AG09309 (cell line): ENCODE measurements around the gene LRP8.

Experiments
- DNase-seq: peaks from one replicate; pipeline ENCODE4 v3.0.0-alpha.2; 2010; ENCODE audit warnings: low read depth
- H3K4me3 ChIP-seq: 2 replicates; pipeline ENCODE4 v1.5.1; 2011; ENCODE audit warnings: mild to moderate bottlenecking, low read depth, low read length, moderate library complexity; ENCODE audit not compliant: control insufficient read depth
- CTCF ChIP-seq: IDR thresholded peaks from 2 replicates; pipeline ENCODE4 v1.5.1; 2011; ENCODE audit warnings: mild to moderate bottlenecking, low read depth, low read length, inconsistent platforms; ENCODE audit not compliant: insufficient read depth, control insufficient read depth; ENCODE audit errors: missing control alignments

Gene LRP8

GRCh38 chr1:53275566-53275965 lies 52.3 kb downstream of the LRP8 start:
- DNase-seq: no peak
- TF ChIP-seq CTCF: no peak
- H3K4me3 ChIP-seq: no peak overlapping the region

- no peak for TF ChIP-seq CTCF
- H3K4me3 ChIP-seq: no peak overlapping the region
- no peak for DNase-seq
Observed at GRCh38 chr1:53274541-53275185, 53.2 kb downstream of the LRP8 start.

GRCh38 chr1:53274026-53274425 lies 53.8 kb downstream of the LRP8 start:
- no peak overlapping the region for H3K4me3 ChIP-seq
- no peak for TF ChIP-seq CTCF
- DNase-seq: no peak

GRCh38 chr1:53273526-53273925 lies 54.3 kb downstream of the LRP8 start:
- DNase-seq: no peak
- TF ChIP-seq CTCF: no peak

GRCh38 chr1:53272349-53272748 lies 55.5 kb downstream of the LRP8 start:
- TF ChIP-seq CTCF: no peak
- no peak for DNase-seq
- no peak overlapping the region for H3K4me3 ChIP-seq

More at GRCh38 chr1:53273526-53273925, 54.3 kb downstream of the LRP8 start:
- no peak overlapping the region for H3K4me3 ChIP-seq

- no peak for DNase-seq
- no peak overlapping the region for H3K4me3 ChIP-seq
- no peak for TF ChIP-seq CTCF
Observed at GRCh38 chr1:53271446-53272090, 56.3 kb downstream of the LRP8 start.
